ENCODE measurements around the gene SGTA. TPM values are rescaled to one million over a fixed set of nuclear protein-coding genes. Genes with fewer than 3 reads are reported as not detected.
A peak's percentile ranks its signal among the peaks of the same experiment; 100 is the strongest.
"Not testable (repeated sequence)": the region's sequence is repeated elsewhere in the genome, so short reads cannot be mapped to it uniquely, and the experiment has no call there.

The SGTA gene
- total and polyA plus RNA-seq, 2 of the 13 experiments (the other 11 are each of a cell fraction or from before 2014, with no cell fraction given) = 43.9 to 47.4 TPM

DNA sequence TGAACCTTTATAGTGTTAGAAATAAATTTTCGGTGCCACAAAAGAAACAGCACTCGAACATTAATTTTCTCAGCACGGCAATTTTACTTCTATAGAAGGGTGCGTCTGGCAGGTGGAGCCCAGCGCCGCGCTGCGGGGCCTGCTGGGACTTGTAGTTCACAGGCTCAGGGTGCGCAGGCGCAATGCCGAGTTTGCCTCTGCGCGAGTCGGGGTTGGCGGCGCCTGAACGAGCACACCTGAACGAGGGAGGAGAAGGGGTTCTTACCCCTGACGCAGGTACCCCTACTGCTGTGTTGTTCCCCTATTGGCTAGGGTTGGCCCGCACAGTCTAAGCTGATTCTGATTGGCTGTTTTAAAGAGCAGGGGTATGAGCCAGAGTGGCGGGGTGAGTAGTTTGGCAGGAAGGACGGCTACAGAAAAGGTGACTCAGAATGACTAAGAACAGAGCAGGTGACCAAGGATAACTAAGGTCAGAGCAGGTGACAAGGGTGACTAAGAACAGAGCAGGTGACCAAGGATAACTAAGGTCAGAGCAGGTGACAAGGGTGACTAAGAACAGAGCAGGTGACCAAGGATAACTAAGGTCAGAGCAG is 34.3 kb upstream of the SGTA start:
- ATAC-seq; H3K4me2 ChIP-seq (ENCODE audit: low read depth, low read length); H3K4me3 ChIP-seq (replicated peaks in 1 of 3; ENCODE audit: insufficient read depth in 1 of 3, low read depth in 2 of 3, low read length in 3 of 3); H3K36me3 ChIP-seq (replicated peaks in 1 of 2; ENCODE audit: control insufficient read depth in 1 of 2, insufficient read depth in 2 of 2, low read length in 2 of 2); CTCF ChIA-PET (ENCODE audit: low intra/inter-chr PET ratio, low total read pairs); H3K4me1 ChIP-seq (ENCODE audit: insufficient read depth, low read length); intact Hi-C loops (cut with micrococcal nuclease; ENCODE audit: unreplicated experiment); FAIRE-seq; DNase-seq (ENCODE audit: low spot score); H3K27me3 ChIP-seq (ENCODE audit: control insufficient read depth in 1 of 2, insufficient read depth in 2 of 2, low read length in 2 of 2); H3K79me2 ChIP-seq (ENCODE audit: insufficient read depth, low read length); H2AFZ ChIP-seq (ENCODE audit: low read length); BruUV-seq (replicated peaks); H3K9ac ChIP-seq (ENCODE audit: insufficient read depth, low read depth, low read length); H4K20me1 ChIP-seq (ENCODE audit: insufficient read depth, low read length); POLR2A ChIA-PET; H3K9me3 ChIP-seq (ENCODE audit: low read length); H3K27ac ChIP-seq (ENCODE audit: extremely low read length, insufficient read depth, low read length): not testable (repeated sequence)
- 94% methylated on average over 22 of the region's 22 CpGs for WGBS (ENCODE audit: low lambda C conversion rate)
- in situ Hi-C loops (cut with HindIII; ENCODE audit: extremely low pct_ligation_motif_present, low pct_unique_long_range_greater_than_20kb) = loop anchor here (10.0 kb wide), 1 partner anchor 57 kb away; no protein-coding TSS in a partner anchor
- TF ChIP-seq AGO2 (optimal IDR thresholded peaks at IDR 0.05; ENCODE audit: low read depth, low read length) = peak; percentile 37

DNA sequence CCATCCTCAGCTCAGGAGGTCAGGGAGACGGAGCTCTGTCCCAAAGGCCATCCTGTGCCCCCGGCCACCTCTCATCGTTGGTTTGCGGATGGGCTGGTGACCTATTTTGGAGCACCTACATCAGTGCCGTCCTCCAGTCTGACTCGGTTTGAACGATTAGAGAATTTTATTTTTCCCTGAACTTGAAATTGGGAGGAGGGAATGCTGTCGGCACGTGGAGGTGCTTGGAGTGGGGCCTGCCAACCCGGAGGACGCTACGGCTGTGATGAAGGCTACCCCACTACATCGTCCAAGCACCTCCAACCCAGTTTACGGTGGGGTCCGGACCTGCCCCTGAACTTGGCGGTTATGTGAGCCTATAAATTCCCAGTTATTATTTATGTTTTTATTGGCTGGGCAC is 33.6 kb upstream of the SGTA start:
- no peaks in the 10 kb centered on the region for H3K9me3 ChIP-seq (ENCODE audit: low read length)
- ChIA-PET POLR2A (no interaction called here), CTCF (ENCODE audit: low intra/inter-chr PET ratio, low total read pairs) (no interaction called here)
- BruUV-seq (replicated peaks) = no TSS peak
- no peak overlapping the region for H2AFZ ChIP-seq (ENCODE audit: low read length)
- ATAC-seq = no peak
- no peak overlapping the region for H3K4me3 ChIP-seq (replicated peaks in 1 of 3; ENCODE audit: insufficient read depth in 1 of 3, low read depth in 2 of 3, low read length in 3 of 3)
- WGBS (ENCODE audit: low lambda C conversion rate) = 94% methylated on average over 15 of the region's 16 CpGs
- peaks cover 4% of the 10 kb centered on the region for H3K4me1 ChIP-seq (ENCODE audit: insufficient read depth, low read length)
- H3K9ac ChIP-seq (ENCODE audit: insufficient read depth, low read depth, low read length) = no peak overlapping the region
- no peak overlapping the region for H3K4me2 ChIP-seq (ENCODE audit: low read depth, low read length)
- no peak for DNase-seq (ENCODE audit: low spot score)
- TF ChIP-seq ZBTB21 (CRISPR knock-in tag; IDR thresholded peaks at IDR 0.05) (no peak), ZNF331 (CRISPR knock-in tag; IDR thresholded peaks at IDR 0.05) (no peak), ETS1 (CRISPR knock-in tag; IDR thresholded peaks at IDR 0.05) (no peak), ZNF605 (CRISPR knock-in tag; IDR thresholded peaks at IDR 0.05) (no peak), MAZ (IDR thresholded peaks at IDR 0.05; ENCODE audit: borderline replicate concordance, low read depth, low read length) (no peak), MAZ (CRISPR knock-in tag; IDR thresholded peaks at IDR 0.05; ENCODE audit: low read depth) (no peak), ZNF44 (CRISPR knock-in tag; IDR thresholded peaks at IDR 0.05) (no peak)
- TF ChIP-seq, protein P1, sequence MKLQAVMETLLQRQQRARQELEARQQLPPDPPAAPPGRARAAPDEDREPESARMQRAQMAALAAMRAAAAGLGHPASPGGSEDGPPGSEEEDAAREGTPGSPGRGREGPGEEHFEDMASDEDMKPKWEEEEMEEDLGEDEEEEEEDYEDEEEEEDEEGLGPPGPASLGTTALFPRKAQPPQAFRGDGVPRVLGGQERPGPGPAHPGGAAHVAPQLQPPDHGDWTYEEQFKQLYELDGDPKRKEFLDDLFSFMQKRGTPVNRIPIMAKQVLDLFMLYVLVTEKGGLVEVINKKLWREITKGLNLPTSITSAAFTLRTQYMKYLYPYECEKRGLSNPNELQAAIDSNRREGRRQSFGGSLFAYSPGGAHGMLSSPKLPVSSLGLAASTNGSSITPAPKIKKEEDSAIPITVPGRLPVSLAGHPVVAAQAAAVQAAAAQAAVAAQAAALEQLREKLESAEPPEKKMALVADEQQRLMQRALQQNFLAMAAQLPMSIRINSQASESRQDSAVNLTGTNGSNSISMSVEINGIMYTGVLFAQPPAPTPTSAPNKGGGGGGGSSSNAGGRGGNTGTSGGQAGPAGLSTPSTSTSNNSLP (IDR thresholded peaks at IDR 0.05; ENCODE audit: low read depth, low read length) = no peak
- in situ Hi-C loops (cut with HindIII; ENCODE audit: extremely low pct_ligation_motif_present, low pct_unique_long_range_greater_than_20kb) = loop anchor here (10.0 kb wide), 1 partner anchor 58 kb away; no protein-coding TSS in a partner anchor
- intact Hi-C loops (cut with micrococcal nuclease; ENCODE audit: unreplicated experiment) = no loop called here
- no peaks in the 10 kb centered on the region for H3K79me2 ChIP-seq (ENCODE audit: insufficient read depth, low read length)
- no peaks in the 10 kb centered on the region for H4K20me1 ChIP-seq (ENCODE audit: insufficient read depth, low read length)
- H3K27me3 ChIP-seq (ENCODE audit: control insufficient read depth in 1 of 2, insufficient read depth in 2 of 2, low read length in 2 of 2) = no peaks in the 10 kb centered on the region
- FAIRE-seq = no peak
- no peak overlapping the region for H3K27ac ChIP-seq (ENCODE audit: extremely low read length, insufficient read depth, low read length)
- H3K36me3 ChIP-seq (replicated peaks in 1 of 2; ENCODE audit: control insufficient read depth in 1 of 2, insufficient read depth in 2 of 2, low read length in 2 of 2) = peaks cover 4 to 13% of the 10 kb centered on the region in 2 experiments; a peak in 1 of 5 replicates

Measured in HepG2 (cell line).